HG02642 (cell line): ENCODE measurements around the gene LRRC8D.

Source experiments
- ATAC-seq: cut with Tn5 transposase; IDR thresholded peaks from one replicate; pipeline ENCODE4 v1.9.1; 2021; ENCODE audit warnings: mild to moderate bottlenecking; ENCODE audit not compliant: unreplicated experiment, poor library complexity

The LRRC8D gene

DNA sequence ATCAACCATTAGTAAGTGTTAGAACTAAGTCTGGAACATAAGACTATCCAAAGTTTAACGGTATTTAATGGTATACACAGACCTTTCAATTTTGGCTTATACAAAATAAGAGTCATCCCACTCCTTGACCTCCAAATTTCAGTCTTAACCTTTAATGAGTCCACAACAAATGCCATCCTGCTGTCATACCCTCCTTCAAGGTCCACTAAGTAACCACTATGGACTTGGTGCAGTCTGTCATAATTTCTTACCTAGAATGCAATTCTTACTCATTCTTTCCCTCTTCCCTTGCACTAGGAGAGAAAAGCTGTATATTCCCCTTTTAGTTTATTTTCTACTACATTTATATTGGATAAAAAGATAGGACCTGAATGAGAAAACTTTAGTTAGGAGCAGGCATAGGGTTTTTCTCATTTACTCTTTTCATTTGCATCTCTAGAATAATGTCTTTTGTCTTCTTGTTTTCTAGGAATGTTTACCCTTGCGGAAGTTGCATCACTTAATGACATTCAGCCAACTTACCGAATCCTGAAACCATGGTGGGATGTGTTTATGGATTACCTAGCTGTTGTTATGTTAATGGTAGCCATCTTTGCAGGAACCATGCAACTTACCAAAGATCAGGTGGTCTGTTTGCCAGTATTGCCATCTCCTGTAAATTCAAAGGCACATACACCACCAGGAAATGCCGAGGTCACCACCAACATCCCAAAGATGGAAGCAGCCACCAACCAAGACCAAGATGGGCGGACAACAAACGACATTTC, 111.9 kb downstream of the LRRC8D start:
- ATAC-seq = no peak

DNA sequence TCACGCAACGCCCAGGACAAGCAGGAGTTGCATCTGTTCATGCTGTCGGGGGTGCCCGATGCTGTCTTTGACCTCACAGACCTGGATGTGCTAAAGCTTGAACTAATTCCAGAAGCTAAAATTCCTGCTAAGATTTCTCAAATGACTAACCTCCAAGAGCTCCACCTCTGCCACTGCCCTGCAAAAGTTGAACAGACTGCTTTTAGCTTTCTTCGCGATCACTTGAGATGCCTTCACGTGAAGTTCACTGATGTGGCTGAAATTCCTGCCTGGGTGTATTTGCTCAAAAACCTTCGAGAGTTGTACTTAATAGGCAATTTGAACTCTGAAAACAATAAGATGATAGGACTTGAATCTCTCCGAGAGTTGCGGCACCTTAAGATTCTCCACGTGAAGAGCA, 113.6 kb downstream of the LRRC8D start:
- no peak for ATAC-seq

DNA sequence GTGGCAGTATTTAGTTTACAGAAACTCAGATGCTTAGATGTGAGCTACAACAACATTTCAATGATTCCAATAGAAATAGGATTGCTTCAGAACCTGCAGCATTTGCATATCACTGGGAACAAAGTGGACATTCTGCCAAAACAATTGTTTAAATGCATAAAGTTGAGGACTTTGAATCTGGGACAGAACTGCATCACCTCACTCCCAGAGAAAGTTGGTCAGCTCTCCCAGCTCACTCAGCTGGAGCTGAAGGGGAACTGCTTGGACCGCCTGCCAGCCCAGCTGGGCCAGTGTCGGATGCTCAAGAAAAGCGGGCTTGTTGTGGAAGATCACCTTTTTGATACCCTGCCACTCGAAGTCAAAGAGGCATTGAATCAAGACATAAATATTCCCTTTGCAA, 114.4 kb downstream of the LRRC8D start:
- ATAC-seq = no peak

DNA sequence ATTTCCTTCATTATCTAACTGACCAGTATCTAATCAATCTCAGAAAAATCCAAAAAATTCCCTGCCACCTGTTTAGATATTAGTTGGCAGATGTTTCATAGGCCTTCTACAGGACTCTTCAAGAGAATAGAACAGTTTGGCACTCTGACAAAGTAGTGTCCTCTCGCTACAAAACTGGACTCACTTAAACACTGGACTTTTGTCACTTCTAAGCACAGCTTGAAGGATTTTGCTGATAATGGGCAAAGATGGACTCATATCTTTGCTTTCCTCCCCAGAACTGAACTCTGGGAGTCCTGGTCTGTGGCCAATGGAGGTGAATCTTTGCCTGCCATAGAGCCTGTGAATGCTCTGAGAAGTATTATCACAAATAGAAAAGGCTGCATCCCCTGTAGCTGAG, 115.9 kb downstream of the LRRC8D start:
- no peak for ATAC-seq

DNA sequence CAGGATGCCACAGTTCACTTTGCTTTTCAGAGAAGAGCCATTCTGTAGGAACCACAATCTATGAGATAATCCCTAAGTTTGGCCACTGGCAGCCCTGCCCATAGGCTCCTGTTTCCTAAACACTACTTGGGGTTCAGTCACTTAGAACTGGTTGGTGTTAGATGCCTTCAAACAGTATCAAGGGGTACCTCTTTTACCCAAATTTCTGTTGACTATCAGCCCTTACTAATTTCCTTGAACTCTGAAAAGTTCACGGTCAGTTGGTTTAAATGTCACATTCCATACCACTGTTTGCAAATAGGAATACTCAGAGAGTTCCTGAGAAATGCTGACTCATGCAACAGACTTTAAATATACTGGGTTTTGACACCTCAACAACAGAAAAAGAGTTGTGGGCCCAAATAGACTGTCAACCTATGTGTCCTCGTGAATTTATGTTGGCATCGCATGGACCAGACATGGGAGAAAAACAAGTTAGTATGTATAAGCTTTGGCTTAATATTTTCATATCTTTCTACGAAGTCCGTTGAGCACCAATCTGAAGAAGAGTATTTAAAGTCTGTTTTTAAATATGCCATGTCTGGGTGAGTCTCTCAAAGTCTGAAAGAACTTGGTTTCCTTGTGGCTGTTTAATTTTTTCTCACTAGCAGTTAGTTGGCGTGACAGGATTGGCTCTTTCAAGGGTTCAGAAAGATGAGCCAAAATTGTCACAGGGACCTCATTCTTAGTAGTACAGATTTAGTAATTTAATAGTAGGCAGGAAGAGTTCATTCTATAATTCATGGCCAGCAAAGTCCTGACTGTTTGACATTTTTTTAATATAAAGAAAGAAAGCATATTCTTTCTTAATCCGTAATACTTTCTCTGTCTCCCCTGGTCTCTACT, 117.6 kb downstream of the LRRC8D start:
- no peak for ATAC-seq

DNA sequence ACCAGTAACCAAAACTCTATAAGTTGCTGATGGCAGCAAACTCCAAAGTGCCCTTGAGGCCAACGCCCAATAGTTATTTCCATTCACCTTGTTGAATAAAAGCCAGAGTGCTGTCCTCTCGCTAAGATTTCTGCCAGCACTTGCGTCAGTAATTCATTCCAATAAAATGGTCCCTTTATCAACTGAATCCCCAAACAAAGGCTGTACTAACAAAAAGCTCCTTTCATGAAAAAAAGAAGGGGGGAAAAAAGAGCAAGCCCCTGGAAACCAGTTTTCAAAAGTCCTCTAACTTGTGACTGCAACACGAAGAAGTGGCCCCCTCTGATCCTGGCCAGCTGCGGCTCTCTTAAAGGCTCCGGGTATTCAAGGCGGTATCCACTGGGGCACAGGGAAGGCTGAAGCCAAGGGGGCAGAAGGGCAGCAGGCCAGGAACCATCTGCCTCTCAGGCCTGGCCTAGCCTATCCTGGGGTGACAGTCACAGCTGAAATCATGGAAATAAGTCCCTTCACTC, 118.3 kb downstream of the LRRC8D start:
- ATAC-seq = no peak

DNA sequence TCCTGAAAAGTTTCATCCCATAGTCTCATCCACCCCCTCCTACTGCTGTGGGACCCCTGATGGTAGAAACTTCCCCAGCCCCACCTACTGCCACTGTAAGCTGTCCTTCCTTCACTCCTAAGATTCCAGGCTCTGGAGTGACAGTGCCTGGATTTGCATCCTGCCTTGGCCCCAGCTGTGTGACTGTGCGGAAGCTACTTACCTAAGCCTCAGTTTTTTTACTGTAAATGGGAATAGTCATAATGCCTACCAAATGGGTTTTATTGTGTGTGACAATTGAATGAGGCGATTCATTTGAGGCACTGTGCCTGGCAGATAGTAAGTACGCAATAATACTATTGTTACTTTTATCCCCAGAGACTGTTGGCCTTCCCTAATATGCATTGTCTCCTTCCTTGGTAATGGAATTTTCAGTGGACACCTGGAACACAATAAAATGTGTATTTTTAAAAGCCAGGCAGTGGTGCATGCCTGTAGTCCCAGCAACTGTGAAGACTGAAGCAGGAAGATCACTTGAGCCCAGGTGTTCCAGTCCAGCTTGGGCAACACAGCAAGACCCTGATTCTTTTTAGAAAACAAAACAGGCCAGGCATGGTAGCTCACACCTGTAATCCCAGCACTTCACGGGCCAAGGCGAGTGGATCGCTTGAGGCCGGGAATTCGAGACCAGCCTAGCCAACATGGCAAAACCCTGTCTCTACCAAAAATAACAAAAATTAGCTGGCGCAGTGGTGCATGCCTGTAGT, 119.0 kb downstream of the LRRC8D start:
- ATAC-seq = no peak

DNA sequence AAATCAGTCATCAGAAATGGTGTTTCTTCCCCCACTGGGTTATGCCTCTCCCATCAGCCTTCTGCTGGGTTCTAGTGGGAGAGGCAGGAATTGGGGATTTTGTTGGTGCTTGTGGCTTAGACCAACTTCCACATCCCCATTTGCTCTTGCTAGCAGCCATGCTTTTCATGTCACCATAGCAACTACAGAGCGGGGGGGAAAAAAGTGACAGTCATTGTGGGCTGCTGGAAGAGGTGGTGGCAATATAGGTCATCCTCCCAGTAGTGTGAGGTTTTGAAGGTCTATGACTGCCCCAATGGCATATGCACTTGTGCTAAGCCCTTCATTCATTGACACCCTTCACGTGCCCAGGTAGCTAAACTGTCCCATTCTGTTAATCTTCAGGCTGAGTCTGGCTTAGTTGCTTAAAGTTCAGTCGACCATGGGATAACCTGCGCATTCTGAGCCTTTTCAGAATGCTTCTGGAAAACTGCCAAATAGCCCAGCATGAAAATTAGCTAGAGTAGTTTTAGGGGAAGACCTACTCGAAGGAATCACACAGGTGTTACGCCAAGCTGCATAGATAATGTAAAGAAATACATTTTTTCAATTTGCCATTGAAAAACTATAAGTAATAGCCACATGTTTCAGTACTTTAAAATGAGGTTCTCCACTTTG, 120.4 kb downstream of the LRRC8D start:
- no peak for ATAC-seq

DNA sequence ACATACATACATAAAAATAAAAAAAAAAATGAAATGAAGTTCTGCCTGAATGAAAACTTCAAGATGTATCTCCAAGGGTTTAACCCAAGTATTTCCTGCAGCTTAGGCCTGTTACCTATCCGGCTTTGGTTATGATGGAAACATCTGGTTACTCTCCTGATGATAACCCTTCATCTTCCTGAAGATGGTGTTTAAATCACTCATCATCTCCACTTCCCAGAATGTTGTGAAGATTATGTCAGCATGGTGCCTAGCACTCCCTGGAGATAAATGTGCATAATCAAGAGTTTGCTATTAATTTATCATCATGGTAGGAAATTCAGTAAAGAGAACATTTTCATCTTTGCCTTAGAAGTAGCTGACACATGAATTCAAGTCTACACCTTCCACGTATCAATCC, 121.2 kb downstream of the LRRC8D start:
- ATAC-seq = no peak

DNA sequence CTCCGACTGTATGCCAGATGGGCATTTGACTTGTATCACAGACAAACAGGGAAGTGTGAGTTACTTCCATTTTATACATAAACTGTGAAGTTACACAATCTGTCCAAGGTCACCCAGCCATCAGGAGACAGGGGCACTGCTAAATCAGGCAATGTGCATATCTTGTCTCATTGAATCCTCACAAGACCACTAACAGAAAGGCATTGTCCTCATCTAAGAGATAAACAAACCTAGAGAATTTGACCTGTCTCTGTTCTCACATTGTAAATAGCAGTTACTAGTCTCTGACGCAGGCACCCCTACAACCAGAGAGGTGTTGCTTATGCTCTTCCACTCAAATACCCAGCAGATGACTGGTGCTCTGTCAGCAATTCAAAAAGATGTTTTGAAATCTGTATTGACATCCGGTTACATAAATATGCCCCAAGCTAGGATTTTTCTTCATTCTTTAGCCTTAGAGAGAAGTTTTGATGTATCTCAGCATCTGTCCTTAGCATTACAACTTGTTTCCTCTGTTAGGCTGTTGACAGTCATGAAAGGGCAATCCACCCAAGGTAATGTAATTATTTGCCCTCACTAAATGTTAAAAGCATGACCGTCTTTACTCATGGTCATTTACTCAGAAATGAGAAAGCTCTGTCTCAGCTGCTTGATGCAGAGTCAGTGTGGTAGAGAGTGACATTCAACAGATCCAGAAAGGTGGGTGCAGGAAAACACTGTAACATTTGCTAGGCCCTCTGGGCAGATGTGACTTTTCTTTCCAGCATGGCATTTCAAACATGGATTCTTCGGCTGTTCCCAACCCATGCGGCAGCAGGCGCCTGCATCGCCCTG, 122.2 kb downstream of the LRRC8D start:
- ATAC-seq = no peak

DNA sequence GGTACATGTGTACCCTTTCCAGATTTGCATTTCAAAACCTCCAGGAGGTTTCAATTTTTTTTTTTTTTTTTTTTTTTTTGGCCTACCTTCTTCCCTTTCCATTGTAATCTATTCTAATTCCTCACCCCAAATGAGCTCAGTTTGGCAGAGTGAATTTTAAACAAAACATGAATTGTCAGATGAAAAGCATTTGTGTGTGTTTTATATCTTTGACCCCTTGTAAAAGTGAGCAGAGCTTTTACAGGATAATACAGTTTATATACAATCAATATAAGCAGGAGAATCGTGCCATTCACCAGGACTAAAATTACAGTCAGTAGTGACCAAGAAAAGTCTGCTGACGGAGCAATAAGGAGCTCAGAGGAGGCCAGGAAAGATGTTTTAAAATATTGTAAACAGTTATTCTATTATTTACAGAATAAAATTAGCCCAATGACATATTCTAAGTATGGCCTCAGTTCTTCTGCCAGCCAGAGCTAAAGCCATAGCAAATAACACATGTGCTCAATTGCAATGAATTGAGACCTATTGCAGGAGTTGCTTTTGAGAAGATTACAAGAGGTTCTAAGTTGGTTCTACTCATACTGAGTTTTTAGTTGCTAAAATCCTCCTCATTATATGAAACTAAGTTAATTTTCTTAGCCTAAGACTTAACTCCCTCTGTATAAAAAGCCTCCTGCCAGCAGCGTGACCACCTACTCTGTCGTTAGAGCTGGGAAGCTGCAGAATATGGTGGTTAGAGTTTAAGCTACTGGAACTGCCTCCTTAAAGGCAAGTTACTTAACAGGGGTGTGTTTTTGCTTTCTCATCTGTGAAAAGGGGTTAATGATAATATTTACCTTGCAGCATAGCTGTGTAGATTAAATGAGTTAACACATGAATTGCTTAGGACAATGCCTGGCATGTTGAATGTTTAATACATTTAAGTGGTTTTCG, 123.3 kb downstream of the LRRC8D start:
- no peak for ATAC-seq

DNA sequence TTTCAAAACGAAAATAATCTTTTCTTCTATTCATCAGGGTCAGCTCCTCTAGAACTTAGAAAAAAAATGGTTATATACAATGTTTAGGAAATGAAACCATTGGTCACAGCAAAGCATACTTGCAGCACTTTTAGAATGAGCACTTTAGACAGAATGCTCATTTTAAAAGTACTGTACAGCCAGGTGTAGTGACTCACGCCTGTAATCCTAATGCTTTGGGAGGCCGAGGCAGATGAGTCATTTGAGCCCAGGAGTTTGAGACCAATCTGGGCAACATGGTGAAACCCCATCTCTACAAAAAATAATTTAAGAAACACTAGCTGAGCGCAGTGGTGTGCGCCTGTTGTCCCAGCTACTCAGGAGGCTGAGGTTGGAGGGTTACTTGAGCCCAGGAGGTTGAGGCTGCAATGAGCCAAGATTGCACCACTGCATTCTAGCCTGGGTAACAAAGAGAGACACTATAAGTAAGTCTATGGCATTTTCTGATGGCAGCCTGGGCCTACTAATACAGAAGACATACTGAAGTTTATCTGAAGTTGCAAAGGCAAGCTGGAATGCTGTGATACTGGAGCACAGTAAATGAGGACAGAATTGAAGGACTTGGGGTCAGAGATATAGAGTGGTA, 125.1 kb downstream of the LRRC8D start:
- ATAC-seq = peak; percentile 92

DNA sequence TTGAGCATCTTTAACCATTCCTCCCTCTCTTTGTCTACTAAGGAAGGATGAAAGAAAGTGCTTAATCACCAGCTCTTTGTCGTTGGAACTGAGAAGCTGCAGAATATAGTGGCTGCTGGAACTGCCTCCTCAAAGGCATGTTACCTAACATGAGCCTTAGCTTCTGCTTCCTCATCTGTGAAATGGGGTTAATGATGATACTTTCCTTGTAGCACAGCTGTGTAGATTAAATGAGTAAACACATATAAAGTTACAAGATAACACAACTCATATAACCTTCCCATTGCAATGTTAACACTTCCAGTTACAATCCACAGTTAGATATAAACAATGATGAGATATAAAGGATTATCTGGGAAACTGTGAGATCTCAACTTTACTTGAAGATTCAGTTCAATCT, 125.7 kb downstream of the LRRC8D start:
- ATAC-seq = no peak

DNA sequence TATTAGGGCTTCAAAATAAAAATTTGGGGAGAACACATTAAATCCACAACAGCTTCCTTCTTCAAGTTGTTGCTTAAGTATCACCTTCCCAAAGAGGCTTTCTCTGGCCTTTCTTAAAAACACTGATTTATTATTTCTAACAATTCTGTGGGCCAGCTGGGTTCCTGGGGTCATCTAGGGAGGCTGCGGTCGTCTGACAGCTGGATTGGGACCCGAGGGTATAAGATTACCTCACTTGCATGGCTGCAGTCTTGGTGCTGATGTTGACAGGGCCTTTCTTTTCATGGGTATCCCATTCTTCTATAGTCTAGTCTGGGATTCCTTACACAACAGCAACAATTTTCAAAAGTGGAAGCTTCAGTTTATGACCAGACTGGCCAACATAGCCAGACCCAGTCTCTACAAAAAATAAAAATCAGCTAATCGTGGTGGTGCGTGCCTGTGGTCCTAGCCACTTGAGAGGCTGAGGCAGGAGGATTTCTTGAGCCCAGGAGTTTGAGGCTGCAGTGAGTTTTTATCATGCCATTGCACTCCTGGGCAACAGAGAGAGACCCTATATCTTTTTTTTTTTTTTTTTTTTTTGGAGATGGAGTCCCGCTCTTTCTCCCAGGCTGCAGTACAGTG, 128.0 kb downstream of the LRRC8D start:
- ATAC-seq = no peak

DNA sequence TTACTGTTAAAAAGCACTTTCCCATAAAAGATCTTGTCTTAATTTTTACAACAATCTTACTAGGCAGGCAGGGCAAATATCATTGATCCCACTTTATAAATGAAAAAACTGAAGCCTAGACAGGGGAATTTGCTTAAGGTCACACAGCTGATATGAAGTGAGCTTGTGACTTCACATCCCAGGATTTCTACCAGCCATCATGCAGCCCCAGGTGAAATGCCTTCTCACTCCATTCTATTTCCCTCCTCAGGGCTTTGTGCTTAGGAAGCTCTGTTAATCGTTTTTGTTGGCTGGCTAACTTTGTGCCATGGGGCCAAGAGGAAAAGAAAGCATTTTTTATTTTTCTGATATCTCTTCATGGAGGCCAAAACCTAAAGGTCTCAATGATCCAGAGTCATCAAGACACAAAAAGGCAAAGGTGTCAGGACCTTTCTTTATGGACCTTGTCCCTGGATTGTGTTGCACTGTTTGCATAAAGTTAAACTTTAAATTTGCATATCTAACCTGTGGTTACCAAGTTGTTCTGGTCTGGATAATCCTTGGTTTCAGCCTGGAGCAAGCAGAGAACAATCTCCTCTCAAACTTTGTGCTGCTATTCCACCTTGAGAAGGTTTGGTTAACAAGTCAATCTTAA, 129.3 kb downstream of the LRRC8D start:
- ATAC-seq = no peak

DNA sequence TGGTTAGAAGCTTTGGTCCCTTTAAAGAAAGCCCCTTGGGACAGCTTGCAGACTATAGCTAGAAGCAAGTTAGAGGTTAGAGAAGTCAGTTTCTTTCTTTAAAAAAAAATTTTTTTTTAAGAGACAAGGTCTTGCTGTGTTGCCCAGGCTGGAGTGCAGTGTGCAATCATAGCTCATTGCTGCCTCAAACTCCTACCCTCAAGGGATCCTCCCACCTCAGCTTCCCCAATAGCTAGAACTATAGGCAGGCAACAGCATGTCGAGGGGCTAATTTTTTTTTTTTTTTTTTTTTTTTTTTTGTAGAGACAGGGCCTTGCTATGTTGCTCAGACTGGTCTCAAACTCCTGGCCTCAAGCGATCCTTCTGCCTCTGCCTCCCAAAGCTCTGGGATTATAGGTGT, 129.9 kb downstream of the LRRC8D start:
- ATAC-seq = no peak
